HL-60 (cell line): ENCODE results near the gene USP3.

Source experiments
- POLR2AphosphoS5 ChIP-seq: IDR thresholded peaks from 2 replicates; pipeline ENCODE4 v1.6.1; 2012; ENCODE audit warnings: low read depth
- REST ChIP-seq: IDR thresholded peaks from 2 replicates; pipeline ENCODE4 v1.6.1; 2012; ENCODE audit warnings: low read depth; ENCODE audit not compliant: insufficient replicate concordance
- TF ChIP-seq, protein P1 (sequence below): IDR thresholded peaks from one replicate; pipeline ENCODE4 v1.5.1; 2011; ENCODE audit warnings: low read length, control low read depth, inconsistent platforms; ENCODE audit not compliant: insufficient read depth

DNA sequence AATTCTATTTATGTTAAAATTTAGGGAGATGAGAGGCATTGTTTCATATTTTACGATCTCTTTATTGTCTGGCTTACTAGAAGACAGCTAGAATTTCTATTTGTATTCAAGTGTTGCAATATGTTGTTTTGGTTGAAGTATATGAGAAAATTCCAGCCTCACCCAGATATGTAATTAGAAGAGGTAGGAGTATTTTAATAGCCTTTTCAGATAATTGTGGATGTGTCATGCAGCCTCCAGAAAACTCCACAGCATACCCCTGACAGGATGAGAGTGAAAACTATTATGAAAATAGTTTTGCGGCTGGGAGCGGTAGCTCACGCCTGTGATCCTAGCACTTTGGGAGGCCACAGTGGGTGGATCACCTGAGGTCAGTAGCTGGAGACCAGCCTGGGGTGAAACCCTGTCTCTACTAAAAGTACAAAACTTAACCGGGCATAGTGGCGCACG is 21.5 kb upstream of the USP3 start:
- TF ChIP-seq, protein P1, sequence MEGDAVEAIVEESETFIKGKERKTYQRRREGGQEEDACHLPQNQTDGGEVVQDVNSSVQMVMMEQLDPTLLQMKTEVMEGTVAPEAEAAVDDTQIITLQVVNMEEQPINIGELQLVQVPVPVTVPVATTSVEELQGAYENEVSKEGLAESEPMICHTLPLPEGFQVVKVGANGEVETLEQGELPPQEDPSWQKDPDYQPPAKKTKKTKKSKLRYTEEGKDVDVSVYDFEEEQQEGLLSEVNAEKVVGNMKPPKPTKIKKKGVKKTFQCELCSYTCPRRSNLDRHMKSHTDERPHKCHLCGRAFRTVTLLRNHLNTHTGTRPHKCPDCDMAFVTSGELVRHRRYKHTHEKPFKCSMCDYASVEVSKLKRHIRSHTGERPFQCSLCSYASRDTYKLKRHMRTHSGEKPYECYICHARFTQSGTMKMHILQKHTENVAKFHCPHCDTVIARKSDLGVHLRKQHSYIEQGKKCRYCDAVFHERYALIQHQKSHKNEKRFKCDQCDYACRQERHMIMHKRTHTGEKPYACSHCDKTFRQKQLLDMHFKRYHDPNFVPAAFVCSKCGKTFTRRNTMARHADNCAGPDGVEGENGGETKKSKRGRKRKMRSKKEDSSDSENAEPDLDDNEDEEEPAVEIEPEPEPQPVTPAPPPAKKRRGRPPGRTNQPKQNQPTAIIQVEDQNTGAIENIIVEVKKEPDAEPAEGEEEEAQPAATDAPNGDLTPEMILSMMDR, result no peak
- TF ChIP-seq POLR2AphosphoS5, result no peak
- TF ChIP-seq REST, result no peak
